ENCODE results near the gene MYO18B.
"Not testable (repeated sequence)": the region's sequence is repeated elsewhere in the genome, so short reads cannot be mapped to it uniquely, and the experiment has no call there.

MYO18B gene

GRCh38 chr22:25741692-25742626 lies at the start of gene MYO18B:
Gene MYO18B (plus strand): TSS chr22:25742188. CDS start chr22:25761093, 18,905 bp downstream.
- no peak for DNase-seq

- DNase-seq: no peak
These were observed 49.4 kb upstream of the MYO18B start for GRCh38 chr22:25692397-25693267.

DNA sequence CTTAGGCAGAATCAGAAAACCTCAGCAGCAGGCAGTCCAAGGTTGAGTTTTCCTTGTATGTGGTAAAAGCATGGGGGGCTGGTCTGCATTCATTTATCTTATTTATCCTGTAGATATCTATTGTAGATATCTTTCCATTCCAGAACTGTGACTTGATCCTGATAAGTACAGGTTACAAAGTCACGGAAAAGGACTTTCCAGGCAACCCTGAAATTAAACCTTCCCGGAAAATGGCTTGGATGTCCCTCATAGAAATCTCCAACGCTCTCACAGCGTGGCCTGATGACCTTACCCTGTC lies 48.8 kb upstream of the MYO18B start:
- DNase-seq: no peak

GRCh38 chr22:25694196-25694907 lies 47.6 kb upstream of the MYO18B start:
- no peak for DNase-seq

DNA sequence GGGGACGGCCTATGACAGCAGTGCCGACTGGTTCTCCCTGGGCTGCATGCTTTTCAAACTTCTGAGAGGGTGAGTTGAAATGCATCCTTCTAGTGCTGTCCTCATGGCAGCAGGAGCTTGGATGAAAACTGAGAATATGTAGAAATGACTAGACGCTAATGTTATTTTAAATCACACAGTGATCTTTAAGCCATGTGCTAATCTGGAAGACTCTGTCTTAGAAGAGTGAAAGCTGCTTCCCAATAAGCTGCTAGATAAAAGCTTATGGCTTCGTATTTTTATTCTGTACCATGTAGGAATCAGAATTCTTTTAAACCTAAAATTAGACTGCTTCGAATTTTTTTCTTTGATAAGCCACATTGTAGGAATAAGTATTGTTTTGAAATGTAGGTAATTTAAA lies 46.8 kb upstream of the MYO18B start:
- DNase-seq: no peak

- no peak for DNase-seq
These were observed 45.2 kb upstream of the MYO18B start for GRCh38 chr22:25696763-25697162.

- DNase-seq: no peak
These were observed 44.8 kb upstream of the MYO18B start for GRCh38 chr22:25697181-25697664.

DNA sequence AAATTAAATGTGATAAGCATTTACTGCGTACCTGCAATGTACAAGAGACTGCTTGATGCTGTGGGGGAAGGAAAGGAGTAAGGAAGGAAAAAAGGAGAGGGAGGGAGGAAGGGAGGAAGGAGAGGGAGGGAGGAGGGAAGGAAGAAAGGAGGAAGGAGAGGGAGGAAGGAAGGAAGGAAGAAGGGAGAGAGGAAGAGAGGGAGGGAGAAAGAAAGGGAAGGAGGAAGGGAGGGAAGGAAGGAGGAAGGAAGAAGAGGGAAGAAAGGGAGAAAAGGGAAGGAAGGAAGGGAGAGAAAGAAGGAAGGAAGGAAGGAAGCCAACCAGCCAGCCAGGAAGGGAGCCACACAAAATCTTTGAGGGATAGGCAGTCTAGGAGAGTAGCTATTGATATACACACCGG lies 44.0 kb upstream of the MYO18B start:
- DNase-seq: no peak

- DNase-seq: no peak
These were observed 43.5 kb upstream of the MYO18B start for GRCh38 chr22:25698461-25698860.

- no peak for DNase-seq
These were observed 43.0 kb upstream of the MYO18B start for GRCh38 chr22:25698978-25699377.

DNA sequence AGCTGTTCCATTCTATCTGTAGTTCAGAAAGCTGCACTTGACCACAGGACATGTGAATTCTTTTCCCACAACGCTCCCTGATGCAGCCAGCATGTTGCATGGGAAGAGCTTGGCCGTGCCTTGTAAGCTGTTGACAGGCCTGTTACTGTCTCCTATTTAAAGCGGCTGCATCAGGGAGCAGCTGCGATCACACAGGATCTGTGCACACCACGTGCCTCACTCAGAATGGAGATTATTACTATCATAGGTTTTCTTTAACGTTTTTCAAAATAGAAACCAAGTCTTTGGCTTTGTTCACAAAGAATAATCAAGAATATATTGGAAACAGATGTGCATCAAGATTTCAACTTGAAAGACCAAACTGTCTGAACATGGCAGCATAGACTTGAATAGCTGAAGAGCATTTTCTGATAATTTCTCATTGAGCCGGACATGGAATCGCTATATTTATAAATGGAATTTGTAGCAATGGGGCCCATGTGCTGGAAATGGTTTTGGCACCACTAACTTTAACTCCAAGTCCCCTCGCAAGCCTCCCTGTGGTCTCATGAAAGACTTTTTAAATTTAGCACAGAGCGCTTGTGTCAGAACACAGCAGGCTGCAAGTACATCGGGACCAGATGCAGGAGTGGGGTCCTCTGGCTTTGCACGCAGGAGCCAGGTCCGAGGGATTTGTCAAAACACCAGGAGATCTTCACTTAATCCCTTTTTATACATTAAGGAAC lies 40.8 kb upstream of the MYO18B start:
- DNase-seq: no peak

DNA sequence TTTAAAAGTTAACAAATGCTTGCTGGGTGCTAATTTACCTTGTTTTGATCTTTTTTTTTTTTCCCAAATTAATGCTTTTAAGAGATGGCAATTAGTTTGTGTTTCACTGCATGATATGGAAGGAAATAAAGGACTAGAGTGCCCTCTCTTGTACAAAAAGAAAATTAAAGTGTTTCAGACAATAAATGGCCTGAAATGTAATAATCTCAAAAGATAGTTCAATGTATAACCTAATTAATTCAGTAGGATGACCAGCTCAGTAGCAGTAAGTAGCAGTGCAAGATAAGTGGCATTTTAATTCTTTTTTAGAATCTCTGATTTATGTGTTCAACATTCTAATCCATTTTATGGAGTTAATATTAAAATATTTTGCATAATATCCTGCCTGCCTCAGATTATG lies 39.9 kb upstream of the MYO18B start:
- no peak for DNase-seq

- DNase-seq: no peak
These were observed 39.3 kb upstream of the MYO18B start for GRCh38 chr22:25702571-25703167.

- DNase-seq: no peak
These were observed 37.3 kb upstream of the MYO18B start for GRCh38 chr22:25704701-25705100.

DNA sequence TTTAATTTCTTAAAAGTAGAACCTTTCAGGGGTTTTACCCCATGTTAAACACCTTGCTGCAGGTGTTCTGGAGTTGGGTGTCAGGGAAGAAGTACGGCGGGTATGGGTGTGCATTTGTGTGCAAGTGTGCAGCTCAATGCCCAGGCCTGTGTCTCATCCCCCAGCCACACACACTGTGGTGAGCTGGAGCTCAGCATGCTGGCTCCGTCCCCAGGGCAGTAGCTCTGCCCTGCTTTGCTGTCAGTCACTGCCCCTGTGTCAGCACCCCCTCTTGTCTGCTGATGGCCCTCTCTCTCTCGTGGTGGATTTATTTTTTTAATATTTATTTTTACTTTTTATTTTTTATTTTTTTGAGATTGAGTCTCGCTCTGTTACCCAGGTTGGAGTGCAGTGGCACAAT lies 35.8 kb upstream of the MYO18B start:
- no peak for DNase-seq

- not testable (repeated sequence) for DNase-seq
These were observed 33.6 kb upstream of the MYO18B start for GRCh38 chr22:25708430-25708829.

- DNase-seq: no peak
These were observed 32.2 kb upstream of the MYO18B start for GRCh38 chr22:25709758-25710157.

- DNase-seq: no peak
These were observed 31.5 kb upstream of the MYO18B start for GRCh38 chr22:25710501-25710900.

DNA sequence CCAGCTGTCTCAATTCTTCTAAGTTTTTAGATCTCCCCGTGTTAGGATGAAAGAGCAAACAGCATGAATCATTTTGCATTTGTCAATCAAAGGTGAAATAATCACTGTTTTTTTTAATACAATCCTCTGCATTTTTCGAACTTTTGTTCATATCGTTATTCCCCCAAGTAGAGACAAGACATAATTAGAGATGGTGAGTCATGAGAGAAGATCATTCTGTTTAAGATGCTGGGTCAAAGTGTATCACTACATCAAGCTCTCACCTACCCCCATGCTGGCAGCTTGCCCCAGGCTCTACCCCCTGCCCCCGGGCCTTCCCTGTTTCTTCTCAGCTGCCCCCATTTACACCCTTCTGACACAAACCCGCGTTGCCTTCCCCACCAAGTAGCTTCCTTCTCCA lies 30.5 kb upstream of the MYO18B start:
- no peak for DNase-seq

- no peak for DNase-seq
These were observed 29.2 kb upstream of the MYO18B start for GRCh38 chr22:25712661-25713400.

DNA sequence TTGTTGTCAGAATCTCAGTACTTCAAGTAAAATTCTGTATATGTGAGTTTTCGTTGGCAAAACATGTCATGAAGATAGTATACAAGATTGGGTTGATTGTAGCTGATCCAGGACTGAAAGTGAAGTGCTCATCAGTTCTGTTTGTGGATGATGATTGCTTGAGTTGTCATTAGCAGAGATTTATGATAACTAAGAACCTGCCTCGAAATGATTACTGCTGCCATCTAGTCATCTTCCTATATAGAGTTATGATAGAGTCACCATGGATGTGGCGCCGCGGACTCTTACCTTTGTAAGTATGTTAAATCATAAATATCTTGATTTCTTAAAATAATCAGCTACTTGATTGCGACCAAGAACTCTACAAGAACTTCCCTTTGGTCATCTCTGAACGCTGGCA lies 27.9 kb upstream of the MYO18B start:
- DNase-seq: no peak
